Ishikawa (cell line): ENCODE results near the gene OSBPL9.

Source experiments
- CEBPB ChIP-seq: IDR thresholded peaks from 2 replicates; pipeline ENCODE4 v1.6.1; 2012
- CREB1 ChIP-seq: IDR thresholded peaks from 2 replicates; pipeline ENCODE4 v1.6.1; 2012; ENCODE audit warnings: low read depth
- EGR1 ChIP-seq: IDR thresholded peaks from 2 replicates; pipeline ENCODE4 v1.6.1; 2012
- EP300 ChIP-seq: IDR thresholded peaks from 2 replicates; pipeline ENCODE4 v1.6.1; 2012; ENCODE audit warnings: borderline replicate concordance
- FOXM1 ChIP-seq: IDR thresholded peaks from 2 replicates; pipeline ENCODE4 v1.6.1; 2012; ENCODE audit warnings: low read depth, borderline replicate concordance
- MAX ChIP-seq: IDR thresholded peaks from 2 replicates; pipeline ENCODE4 v1.6.1; 2012
- NFIC ChIP-seq: IDR thresholded peaks from 2 replicates; pipeline ENCODE4 v1.6.1; 2012
- RAD21 ChIP-seq: IDR thresholded peaks from 2 replicates; pipeline ENCODE4 v1.6.1; 2012; ENCODE audit warnings: low read depth
- REST ChIP-seq: IDR thresholded peaks from 2 replicates; pipeline ENCODE4 v1.6.1; 2012; ENCODE audit warnings: low read depth, mild to moderate bottlenecking
- TAF1 ChIP-seq: IDR thresholded peaks from 2 replicates; pipeline ENCODE4 v1.6.1; 2012; ENCODE audit warnings: low read depth, mild to moderate bottlenecking
- TCF12 ChIP-seq: IDR thresholded peaks from 2 replicates; pipeline ENCODE4 v1.6.1; 2012; ENCODE audit warnings: low read depth
- TEAD4 ChIP-seq: IDR thresholded peaks from 2 replicates; pipeline ENCODE4 v1.6.1; 2012
- USF1 ChIP-seq: IDR thresholded peaks from 2 replicates; pipeline ENCODE4 v1.6.1; 2012
- YY1 ChIP-seq: IDR thresholded peaks from 2 replicates; pipeline ENCODE4 v1.6.1; 2012; ENCODE audit warnings: low read depth
- ZBTB7A ChIP-seq: IDR thresholded peaks from 2 replicates; pipeline ENCODE4 v1.6.1; 2012; ENCODE audit warnings: low read depth

OSBPL9 gene

GRCh38 chr1:51641096-51641495 is 24.2 kb downstream of the OSBPL9 start:
- no peak for TF ChIP-seq EP300
- no peak for TF ChIP-seq TCF12
- no peak for TF ChIP-seq RAD21
- TF ChIP-seq ZBTB7A, result no peak

GRCh38 chr1:51642739-51643142 is 25.8 kb downstream of the OSBPL9 start:
- TF ChIP-seq CEBPB (no peak), EP300 (no peak), TEAD4 (no peak), CREB1 (no peak), TAF1 (no peak), REST (no peak), FOXM1 (no peak), USF1 (no peak), TCF12 (no peak), NFIC (no peak), YY1 (no peak), ZBTB7A (no peak), MAX (no peak), RAD21 (no peak), EGR1 (no peak)

- TF ChIP-seq FOXM1, result no peak
- no peak for TF ChIP-seq TEAD4
- TF ChIP-seq EGR1, result no peak
- no peak for TF ChIP-seq NFIC
- no peak for TF ChIP-seq CEBPB
- TF ChIP-seq ZBTB7A, result no peak
- TF ChIP-seq TAF1, result no peak
- no peak for TF ChIP-seq REST
These were observed 26.5 kb downstream of the OSBPL9 start for GRCh38 chr1:51643362-51643761.

DNA sequence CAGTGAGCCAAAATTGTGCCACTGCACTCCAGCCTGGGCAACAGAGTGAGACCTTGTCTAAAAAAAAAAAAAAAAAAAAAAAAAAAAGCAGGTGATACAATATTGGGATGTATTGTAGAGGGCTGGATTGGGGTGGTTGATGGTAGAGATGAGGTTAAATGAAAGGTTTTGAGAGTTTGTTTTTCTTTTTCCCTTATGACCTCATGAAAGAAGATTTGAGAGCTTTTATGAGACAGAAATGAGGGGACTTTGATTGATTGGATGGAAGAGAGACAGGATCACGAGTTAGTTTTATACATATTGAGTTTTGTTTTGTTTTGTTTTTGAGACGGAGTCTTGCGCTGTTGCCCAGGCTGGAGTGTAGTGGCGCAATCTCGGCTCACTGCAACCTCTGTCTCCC is 27.1 kb downstream of the OSBPL9 start:
- no peak for TF ChIP-seq ZBTB7A
- TF ChIP-seq NFIC, result no peak
- TF ChIP-seq RAD21, result no peak
- TF ChIP-seq EP300, result no peak
- TF ChIP-seq FOXM1, result no peak
- no peak for TF ChIP-seq CREB1
- TF ChIP-seq TEAD4, result no peak
- TF ChIP-seq REST, result no peak
- no peak for TF ChIP-seq MAX
- TF ChIP-seq YY1, result no peak
- TF ChIP-seq USF1, result no peak
- TF ChIP-seq CEBPB, result no peak
- no peak for TF ChIP-seq EGR1
- TF ChIP-seq TAF1, result no peak

DNA sequence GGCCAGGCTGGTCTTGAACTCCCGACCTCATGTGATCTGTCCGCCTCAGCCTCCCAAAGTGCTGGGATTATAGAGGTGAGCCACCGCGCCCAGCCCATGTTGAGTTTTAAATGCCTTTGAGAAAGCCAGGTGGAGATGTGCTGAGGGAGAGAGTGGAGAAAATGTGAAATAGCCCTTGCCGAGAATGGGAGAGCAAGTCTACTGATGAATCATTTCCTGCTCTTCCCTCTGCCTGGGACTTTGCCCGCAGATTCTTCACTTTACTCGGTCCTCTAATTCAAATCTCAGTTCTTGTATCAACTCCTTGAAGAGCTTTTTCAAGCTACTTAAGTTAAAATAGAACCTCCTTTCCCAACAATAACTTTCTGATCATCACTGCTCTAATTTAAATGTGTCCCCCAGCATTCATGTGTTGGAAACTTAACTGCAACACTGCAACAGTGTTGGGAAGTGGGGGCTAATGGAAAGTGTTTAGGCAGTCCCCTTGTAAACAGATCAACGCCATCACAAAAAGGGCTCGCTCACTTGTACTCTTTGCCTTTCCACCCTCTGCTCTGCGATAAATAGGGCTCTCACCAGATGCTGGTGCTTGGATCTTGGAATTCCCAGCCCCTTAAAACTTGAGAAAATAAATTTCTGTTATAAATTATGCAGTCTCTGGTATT is 27.8 kb downstream of the OSBPL9 start:
- TF ChIP-seq ZBTB7A (no peak), CREB1 (no peak), TCF12 (no peak), FOXM1 (no peak), USF1 (no peak), YY1 (no peak), EP300 (no peak), MAX (no peak), EGR1 (no peak), RAD21 (no peak), REST (no peak), CEBPB (no peak), TEAD4 (no peak), TAF1 (no peak)
